GM10248 (cell line): Measurements from ENCODE around the gene TTC3.

Experiments
- CTCF ChIA-PET: fragments of 300-600 bp; sonication (Branson Sonifier 250); formaldehyde crosslinking; extraction: SDS; loops from one replicate; lab custom pipeline; 2021; ENCODE audit warnings: antibody characterized with exemption; lab: Yijun Ruan, JAX
- POLR2A ChIA-PET: fragments of 350-650 bp; sonication (Branson Sonifier 250); formaldehyde crosslinking; extraction: SDS; loops from one replicate; lab custom pipeline; 2020; ENCODE audit warnings: antibody characterized with exemption; lab: Yijun Ruan, JAX
- DNase-seq: peaks from one replicate; pipeline ENCODE4 v3.0.0; 2012; ENCODE audit errors: extremely low spot score
- TF ChIP-seq, protein P1 (sequence below): IDR thresholded peaks from 2 replicates; pipeline ENCODE4 v1.5.1; 2012; ENCODE audit warnings: mild to moderate bottlenecking, low read depth; ENCODE audit errors: extremely low read depth, missing control alignments, control extremely low read depth

TTC3 gene

DNA sequence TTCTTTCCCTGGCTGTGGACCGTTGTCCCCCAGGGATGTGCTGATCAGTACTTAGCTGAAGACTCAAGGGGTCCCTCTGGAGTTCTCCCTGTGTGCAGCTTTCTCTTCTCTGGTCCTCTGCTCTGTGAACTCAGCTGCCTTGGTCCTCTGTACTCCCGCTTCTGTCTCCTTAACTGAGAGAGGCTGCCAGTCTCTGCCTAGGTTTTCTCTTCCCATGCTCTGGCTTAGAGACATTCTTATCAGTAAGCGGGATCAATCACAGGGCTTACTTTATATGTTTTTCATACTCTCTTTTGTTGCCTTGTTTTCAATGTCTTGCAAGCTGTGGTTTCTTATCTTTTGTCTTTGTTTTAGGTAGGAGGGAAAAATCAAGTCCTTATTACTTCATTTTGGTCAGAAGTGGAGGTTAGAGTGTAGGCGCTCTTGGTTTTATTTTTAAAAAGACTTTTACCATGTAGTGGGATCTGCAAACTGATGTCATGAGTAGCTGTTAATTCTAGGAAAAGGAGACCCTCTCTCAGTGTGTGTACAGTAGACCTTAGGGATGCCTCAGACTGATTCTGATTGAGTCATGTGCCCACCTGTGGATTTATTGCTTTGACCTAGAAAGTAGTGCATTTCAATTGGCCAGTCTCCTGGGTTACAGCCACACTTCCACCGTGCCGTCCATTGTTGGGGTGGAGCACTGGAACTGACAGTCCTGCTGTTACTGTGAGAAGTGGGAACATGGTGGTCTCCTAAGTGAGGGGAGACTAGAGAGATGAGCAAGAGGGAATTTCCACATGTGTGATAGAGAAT, 46.6 kb downstream of the TTC3 start:
- CTCF ChIA-PET = interaction anchor here (1.0 to 1.1 kb wide), 2 partner anchors 37 to 344 kb away, joined by 3 read pairs; no protein-coding TSS in a partner anchor
- POLR2A ChIA-PET = no interaction called here
- TF ChIP-seq, protein P1, sequence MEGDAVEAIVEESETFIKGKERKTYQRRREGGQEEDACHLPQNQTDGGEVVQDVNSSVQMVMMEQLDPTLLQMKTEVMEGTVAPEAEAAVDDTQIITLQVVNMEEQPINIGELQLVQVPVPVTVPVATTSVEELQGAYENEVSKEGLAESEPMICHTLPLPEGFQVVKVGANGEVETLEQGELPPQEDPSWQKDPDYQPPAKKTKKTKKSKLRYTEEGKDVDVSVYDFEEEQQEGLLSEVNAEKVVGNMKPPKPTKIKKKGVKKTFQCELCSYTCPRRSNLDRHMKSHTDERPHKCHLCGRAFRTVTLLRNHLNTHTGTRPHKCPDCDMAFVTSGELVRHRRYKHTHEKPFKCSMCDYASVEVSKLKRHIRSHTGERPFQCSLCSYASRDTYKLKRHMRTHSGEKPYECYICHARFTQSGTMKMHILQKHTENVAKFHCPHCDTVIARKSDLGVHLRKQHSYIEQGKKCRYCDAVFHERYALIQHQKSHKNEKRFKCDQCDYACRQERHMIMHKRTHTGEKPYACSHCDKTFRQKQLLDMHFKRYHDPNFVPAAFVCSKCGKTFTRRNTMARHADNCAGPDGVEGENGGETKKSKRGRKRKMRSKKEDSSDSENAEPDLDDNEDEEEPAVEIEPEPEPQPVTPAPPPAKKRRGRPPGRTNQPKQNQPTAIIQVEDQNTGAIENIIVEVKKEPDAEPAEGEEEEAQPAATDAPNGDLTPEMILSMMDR = peak; percentile 4
- DNase-seq = no peak

DNA sequence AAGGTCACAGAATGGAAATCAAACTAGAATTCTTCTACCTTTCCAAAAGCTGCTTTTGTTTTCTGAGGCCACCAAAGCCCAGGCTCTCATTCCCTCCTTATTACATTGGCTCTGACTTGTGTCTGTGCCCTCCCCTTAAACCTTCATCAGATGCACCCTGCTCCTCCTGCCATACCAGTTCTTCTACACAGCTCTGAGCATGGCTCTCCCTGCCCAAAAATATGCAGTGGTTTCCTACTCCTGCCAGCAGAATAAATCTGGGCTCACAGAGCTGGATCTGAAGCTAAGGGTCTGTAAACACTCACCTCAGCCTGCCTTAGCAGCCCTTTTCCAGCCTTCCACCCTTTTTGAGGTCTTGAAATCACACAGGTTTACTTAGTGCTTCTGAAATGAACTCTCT, 55.0 kb downstream of the TTC3 start:
- no peak for DNase-seq
- POLR2A ChIA-PET = no interaction called here
- CTCF ChIA-PET = no interaction called here
- TF ChIP-seq, protein P1 = no peak

DNA sequence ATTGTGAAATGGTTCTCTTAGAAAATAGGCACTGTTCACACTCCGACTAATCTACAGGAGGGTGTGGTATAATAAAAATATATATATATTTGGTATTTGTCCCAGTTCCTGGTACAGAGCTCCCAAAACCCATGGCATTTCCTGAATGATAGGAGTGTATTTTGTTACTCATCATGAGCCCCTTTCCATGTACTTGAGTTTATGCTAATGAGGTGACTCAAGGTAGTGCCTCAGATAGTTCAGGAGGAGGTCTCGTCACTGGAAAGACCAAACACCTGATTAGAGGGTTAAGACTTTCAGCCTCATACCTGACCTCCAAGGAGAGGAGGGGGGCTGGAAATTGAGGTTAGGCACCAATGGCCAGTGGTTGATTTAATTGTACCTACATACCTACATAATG, 57.9 kb downstream of the TTC3 start:
- DNase-seq = no peak
- TF ChIP-seq, protein P1 = no peak
- ChIA-PET POLR2A (no interaction called here), CTCF (interaction anchor here (0.9 to 1.7 kb wide), 2 partner anchors 8 to 35 kb away, joined by 3 read pairs; no protein-coding TSS in a partner anchor)

DNA sequence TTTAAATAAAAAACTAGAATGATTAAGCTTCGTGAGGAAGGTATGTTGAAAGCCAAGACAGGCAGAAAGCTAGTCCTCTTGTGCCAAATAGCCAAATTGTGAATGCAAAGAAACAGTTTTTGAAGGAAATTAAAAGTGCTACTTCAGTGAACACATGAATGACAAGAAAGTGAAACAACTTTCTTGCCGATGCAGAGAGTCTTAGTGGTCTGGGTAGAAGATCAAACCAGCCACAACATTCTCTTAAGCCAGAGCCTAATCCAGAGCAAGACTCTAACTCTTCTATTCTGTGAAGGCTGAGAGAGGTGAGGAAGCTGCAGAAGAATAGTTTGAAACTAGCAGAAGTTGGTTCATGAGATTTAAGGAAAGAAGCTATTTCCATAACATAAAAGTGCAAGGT, 63.2 kb downstream of the TTC3 start:
- DNase-seq = no peak
- POLR2A ChIA-PET = no interaction called here
- CTCF ChIA-PET = interaction anchor here (0.8 to 1.3 kb wide), 3 partner anchors 9 to 15 kb away, joined by 3 to 4 read pairs (median 3); no protein-coding TSS in a partner anchor
- TF ChIP-seq, protein P1 = no peak

DNA sequence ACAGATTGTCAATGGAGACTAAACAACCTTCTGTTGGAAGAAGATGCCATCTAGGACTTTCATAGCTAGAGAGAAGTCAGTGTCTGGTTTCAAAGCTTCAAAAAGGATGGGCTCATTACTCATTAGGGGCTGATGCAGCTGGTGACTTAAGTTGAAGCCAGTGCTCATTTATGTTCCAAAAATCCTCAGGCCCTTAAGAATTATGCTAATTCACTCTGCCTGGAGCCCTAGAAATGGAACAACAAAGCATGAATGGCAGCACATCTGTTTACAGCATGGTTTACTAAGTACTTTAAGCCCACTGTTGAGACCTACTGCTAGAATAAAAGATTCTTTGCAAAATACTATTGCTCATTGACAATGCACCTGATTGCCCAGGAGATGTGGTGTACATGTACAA, 63.7 kb downstream of the TTC3 start:
- ChIA-PET POLR2A (no interaction called here), CTCF (interaction anchor here (0.8 to 1.3 kb wide), 3 partner anchors 9 to 15 kb away, joined by 3 to 4 read pairs (median 3); no protein-coding TSS in a partner anchor)
- DNase-seq = no peak
- TF ChIP-seq, protein P1 = no peak

DNA sequence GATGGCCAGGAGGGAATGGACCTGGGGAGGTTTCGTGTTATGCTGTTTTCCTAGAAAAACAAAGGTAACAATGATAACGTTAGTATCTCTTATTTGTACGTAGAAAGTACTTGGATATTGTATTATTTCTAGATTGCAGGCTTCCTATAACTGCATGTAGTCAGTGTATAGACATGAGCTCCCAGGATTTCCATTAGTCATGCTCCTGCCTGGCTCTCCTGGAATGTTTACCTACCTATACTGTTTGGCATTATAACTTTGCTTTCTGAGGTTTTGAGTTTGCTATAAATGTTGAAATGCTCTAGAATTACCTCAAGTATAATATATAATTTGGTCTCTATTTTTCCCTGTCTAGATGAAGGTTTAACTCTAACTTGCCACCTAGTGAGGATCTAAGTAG, 66.1 kb downstream of the TTC3 start:
- ChIA-PET POLR2A (no interaction called here), CTCF (no interaction called here)
- DNase-seq = no peak
- TF ChIP-seq, protein P1 = no peak
